Liver (tissue), 9 donors: ENCODE measurements around the gene FCN1. TPM values are rescaled to one million over a fixed set of nuclear protein-coding genes. Genes with fewer than 3 reads are reported as not detected.

Experiments used
- DNase-seq: peaks from one replicate; pipeline ENCODE4 v3.0.0-alpha.2; 2017; ENCODE audit warnings: low spot score
- H3K27ac ChIP-seq, 2 donors: one replicate each; pipeline ENCODE4 v1.7.0; 2013; ENCODE audit warnings: inconsistent platforms in 2 of 2, low read length in 2 of 2, control low read depth in 1 of 2, low read depth in 1 of 2, mild to moderate bottlenecking in 1 of 2
- H3K27me3 ChIP-seq, 4 donors: one replicate each; pipeline versions ENCODE4 v1.6.1 to v1.7.0; 2013; ENCODE audit warnings: low read length in 3 of 4, inconsistent platforms in 1 of 4, mild to moderate bottlenecking in 1 of 4, moderate library complexity in 1 of 4; ENCODE audit not compliant: control insufficient read depth in 4 of 4, insufficient read depth in 4 of 4
- H3K36me3 ChIP-seq, 4 donors: one replicate each; pipeline versions ENCODE4 v1.6.1 to v1.7.0; 2013; ENCODE audit warnings: low read length in 3 of 4, mild to moderate bottlenecking in 3 of 4, low read depth in 1 of 4, moderate library complexity in 1 of 4; ENCODE audit not compliant: control insufficient read depth in 4 of 4, insufficient read depth in 3 of 4
- H3K4me1 ChIP-seq, 4 donors: one replicate each; pipeline versions ENCODE4 v1.6.1 to v1.7.0; 2013; ENCODE audit warnings: low read length in 3 of 4, mild to moderate bottlenecking in 3 of 4, moderate library complexity in 1 of 4; ENCODE audit not compliant: control insufficient read depth in 4 of 4, insufficient read depth in 4 of 4
- H3K4me3 ChIP-seq, 3 donors: one replicate each; pipeline versions ENCODE4 v1.6.1 to v1.7.0; 2013; ENCODE audit warnings: low read length in 3 of 3, control low read depth in 1 of 3, low read depth in 1 of 3, mild to moderate bottlenecking in 1 of 3
- H3K9ac ChIP-seq, 2 donors: one replicate each; pipeline ENCODE4 v1.7.0; 2013; ENCODE audit warnings: low read length in 2 of 2, mild to moderate bottlenecking in 2 of 2, moderate library complexity in 2 of 2, control low read depth in 1 of 2, low read depth in 1 of 2
- H3K9me3 ChIP-seq, 4 donors: one replicate each; pipeline versions ENCODE4 v1.6.1 to v1.7.0; 2013; ENCODE audit warnings: low read length in 3 of 4; ENCODE audit not compliant: control insufficient read depth in 4 of 4
- CTCF ChIP-seq: fragments of 150-350 bp; IDR thresholded peaks from 2 replicates; pipeline ENCODE4 v1.5.1; 2017; ENCODE audit warnings: improper control_type of control experiment, low read depth, low read length; ENCODE audit not compliant: missing input control
- FOXA1 ChIP-seq: IDR thresholded peaks from 2 replicates; pipeline ENCODE4 v1.6.1; 2016; ENCODE audit warnings: antibody characterized with exemption
- HNF4A ChIP-seq, 2 donors: conservative IDR thresholded peaks; 2 replicates each; pipeline ENCODE4 v1.6.1; 2016; ENCODE audit warnings: antibody characterized with exemption in 2 of 2, mild to moderate bottlenecking in 2 of 2
- HNF4G ChIP-seq: IDR thresholded peaks from 2 replicates; pipeline ENCODE4 v1.6.1; 2016; ENCODE audit warnings: antibody characterized with exemption
- JUND ChIP-seq, 2 donors: IDR thresholded peaks; 2 replicates each; pipeline ENCODE4 v1.6.1; 2016; ENCODE audit warnings: antibody characterized with exemption in 2 of 2
- NR2F2 ChIP-seq: IDR thresholded peaks from 2 replicates; pipeline ENCODE4 v1.6.1; 2016; ENCODE audit warnings: antibody characterized with exemption
- RAD21 ChIP-seq, 2 donors: IDR thresholded peaks; 2 replicates each; pipeline ENCODE4 v1.6.1; 2016; ENCODE audit warnings: antibody characterized with exemption in 2 of 2, mild to moderate bottlenecking in 2 of 2
- RXRA ChIP-seq, 2 donors: IDR thresholded peaks; 2 replicates each; pipeline ENCODE4 v1.6.1; 2017 to 2018; ENCODE audit warnings: antibody characterized with exemption in 2 of 2, mild to moderate bottlenecking in 1 of 2
- SP1 ChIP-seq: IDR thresholded peaks from 2 replicates; pipeline ENCODE4 v1.6.1; 2018; ENCODE audit warnings: antibody characterized with exemption, mild to moderate bottlenecking
- TAF1 ChIP-seq: conservative IDR thresholded peaks from 2 replicates; pipeline ENCODE4 v1.6.1; 2016; ENCODE audit warnings: antibody characterized with exemption, mild to moderate bottlenecking
- YY1 ChIP-seq: IDR thresholded peaks from 2 replicates; pipeline ENCODE4 v1.6.1; 2016; ENCODE audit warnings: antibody characterized with exemption, mild to moderate bottlenecking
- WGBS: extraction: QIAGEN DNeasy Blood & Tissue Kit; methylation state at CpG from one replicate; pipeline ENCODE4 v1.1.7; 2013; 5-methylcytosine and 5-hydroxymethylcytosine counted together
- polyA plus RNA-seq, 2 donors: library from polyadenylated mRNA; stranded (reverse) in 1 of 2; unstranded in 1 of 2; fragments of 200-250 nt in 1 of 2; fragments of >200 nt in 1 of 2; fragmentation: Nextera tagmentation in 1 of 2; extraction: Ambion mirVana in 1 of 2; gene quantifications; one replicate each; pipeline versions ENCODE4 v1.2.1 to v1.2.3, GENCODE V29; 2013 to 2015
- total RNA-seq, 2 donors: library from RNA; depleted of rRNA; stranded (reverse); fragments of >200 nt; gene quantifications; one replicate each; pipeline ENCODE4 v1.2.3, GENCODE V29; 2014
- TF ChIP-seq, protein P1 (sequence below): IDR thresholded peaks from 2 replicates; pipeline ENCODE4 v1.6.1; 2016; ENCODE audit warnings: antibody characterized with exemption
- TF ChIP-seq, protein P2 (sequence below): IDR thresholded peaks from 2 replicates; pipeline ENCODE4 v1.6.1; 2016; ENCODE audit warnings: antibody characterized with exemption
- TF ChIP-seq, protein P3 (sequence below): IDR thresholded peaks from 2 replicates; pipeline ENCODE4 v1.6.1; 2016; ENCODE audit warnings: antibody characterized with exemption
- donor health status: healthy.
- donor health status: healthy.
- donor health status: healthy.
- donor health status: healthy.
- donor health status: healthy.

The FCN1 gene
- total and polyA plus RNA-seq, 4 donors = 0.97 to 15.0 (median 5.4) TPM

DNA sequence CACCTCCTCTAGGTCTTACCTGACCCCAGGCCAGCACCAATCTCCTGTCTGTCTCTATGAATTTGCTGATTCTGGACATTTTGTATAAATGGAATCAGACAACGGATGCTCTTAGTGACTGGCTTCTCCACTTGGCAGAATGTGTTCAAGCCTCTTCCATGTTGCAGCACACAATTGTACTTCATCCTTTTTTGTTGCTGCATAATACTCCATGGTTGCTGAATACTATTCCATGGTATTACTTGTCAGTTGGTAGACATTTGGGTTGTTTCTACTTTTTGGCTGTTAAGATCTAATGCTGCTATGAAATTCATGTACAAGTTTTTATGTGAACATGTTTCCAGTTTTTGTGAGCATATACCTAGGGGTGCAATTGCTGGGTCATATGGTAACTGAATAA lies 34.3 kb upstream of the FCN1 start:
- no peak for DNase-seq

DNA sequence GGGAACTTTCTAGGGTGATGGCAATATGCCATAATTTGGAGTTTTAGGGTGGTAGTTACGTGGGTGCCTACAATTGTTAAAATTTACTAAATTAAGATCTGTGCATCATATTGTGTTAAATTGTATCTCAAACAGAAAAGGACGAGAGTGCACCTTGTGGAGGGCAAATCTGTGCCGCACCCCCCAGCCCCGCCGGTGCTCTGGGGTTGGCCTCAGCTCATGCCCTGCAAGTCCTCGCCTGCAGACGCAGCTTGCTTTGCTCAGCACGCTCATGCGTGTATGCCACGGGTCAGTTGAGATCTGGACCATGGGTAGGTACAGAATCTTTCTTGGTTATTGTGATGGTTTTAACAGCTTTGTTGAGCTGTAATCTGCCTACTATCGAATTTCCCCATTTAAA lies 33.7 kb upstream of the FCN1 start:
- TF ChIP-seq RXRA (IDR thresholded peaks at IDR 0.05) (no peak), HNF4A (conservative IDR thresholded peaks at IDR 0.05) (no peak), YY1 (no peak), JUND (IDR thresholded peaks at IDR 0.05) (no peak), NR2F2 (no peak), SP1 (no peak), HNF4G (no peak), CTCF (no peak)
- no peak overlapping the region for H3K4me3 ChIP-seq
- peaks cover 0 to 6% (median under 1%) of the 10 kb centered on the region in 4 donors for H3K9me3 ChIP-seq
- no peak overlapping the region for H3K9ac ChIP-seq
- 90% methylated on average over 11 of the region's 11 CpGs for WGBS
- H3K36me3 ChIP-seq = no peaks in the 10 kb centered on the region
- no peak overlapping the region for H3K27ac ChIP-seq
- no peak for DNase-seq
- no peaks in the 10 kb centered on the region for H3K4me1 ChIP-seq
- H3K27me3 ChIP-seq = no peaks in the 10 kb centered on the region

More for the DNA sequence above, 34.3 kb upstream of the FCN1 start:
- H3K9me3 ChIP-seq = peaks cover 0 to 6% (median under 1%) of the 10 kb centered on the region in 4 donors
- H3K27ac ChIP-seq = no peak overlapping the region
- no peak overlapping the region for H3K4me3 ChIP-seq
- 86% methylated on average over 1 of the region's 1 CpG for WGBS
- no peaks in the 10 kb centered on the region for H3K27me3 ChIP-seq
- no peaks in the 10 kb centered on the region for H3K4me1 ChIP-seq
- no peaks in the 10 kb centered on the region for H3K36me3 ChIP-seq
- TF ChIP-seq, protein P1, sequence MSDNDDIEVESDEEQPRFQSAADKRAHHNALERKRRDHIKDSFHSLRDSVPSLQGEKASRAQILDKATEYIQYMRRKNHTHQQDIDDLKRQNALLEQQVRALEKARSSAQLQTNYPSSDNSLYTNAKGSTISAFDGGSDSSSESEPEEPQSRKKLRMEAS = no peak
- no peak for TF ChIP-seq FOXA1
- TF ChIP-seq JUND (IDR thresholded peaks at IDR 0.05) = no peak
- TF ChIP-seq RXRA (IDR thresholded peaks at IDR 0.05) = no peak
- no peak for TF ChIP-seq HNF4A (conservative IDR thresholded peaks at IDR 0.05)
- TF ChIP-seq TAF1 = no peak
- TF ChIP-seq RAD21 (IDR thresholded peaks at IDR 0.05) = no peak
- TF ChIP-seq, protein P2, sequence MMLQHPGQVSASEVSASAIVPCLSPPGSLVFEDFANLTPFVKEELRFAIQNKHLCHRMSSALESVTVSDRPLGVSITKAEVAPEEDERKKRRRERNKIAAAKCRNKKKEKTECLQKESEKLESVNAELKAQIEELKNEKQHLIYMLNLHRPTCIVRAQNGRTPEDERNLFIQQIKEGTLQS = no peak
- no peak for TF ChIP-seq HNF4G
- TF ChIP-seq, protein P3, sequence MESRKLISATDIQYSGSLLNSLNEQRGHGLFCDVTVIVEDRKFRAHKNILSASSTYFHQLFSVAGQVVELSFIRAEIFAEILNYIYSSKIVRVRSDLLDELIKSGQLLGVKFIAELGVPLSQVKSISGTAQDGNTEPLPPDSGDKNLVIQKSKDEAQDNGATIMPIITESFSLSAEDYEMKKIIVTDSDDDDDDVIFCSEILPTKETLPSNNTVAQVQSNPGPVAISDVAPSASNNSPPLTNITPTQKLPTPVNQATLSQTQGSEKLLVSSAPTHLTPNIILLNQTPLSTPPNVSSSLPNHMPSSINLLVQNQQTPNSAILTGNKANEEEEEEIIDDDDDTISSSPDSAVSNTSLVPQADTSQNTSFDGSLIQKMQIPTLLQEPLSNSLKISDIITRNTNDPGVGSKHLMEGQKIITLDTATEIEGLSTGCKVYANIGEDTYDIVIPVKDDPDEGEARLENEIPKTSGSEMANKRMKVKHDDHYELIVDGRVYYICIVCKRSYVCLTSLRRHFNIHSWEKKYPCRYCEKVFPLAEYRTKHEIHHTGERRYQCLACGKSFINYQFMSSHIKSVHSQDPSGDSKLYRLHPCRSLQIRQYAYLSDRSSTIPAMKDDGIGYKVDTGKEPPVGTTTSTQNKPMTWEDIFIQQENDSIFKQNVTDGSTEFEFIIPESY = no peak
- TF ChIP-seq CTCF = no peak
- no peak overlapping the region for H3K9ac ChIP-seq
